Measurements from ENCODE around the gene PIRT. TPM values are rescaled to one million over a fixed set of nuclear protein-coding genes. Genes with fewer than 3 reads are reported as not detected.

The PIRT gene
- polyA plus RNA-seq, 1 of the 3 experiments (the other 2 are of a cell fraction), result not detected

DNA sequence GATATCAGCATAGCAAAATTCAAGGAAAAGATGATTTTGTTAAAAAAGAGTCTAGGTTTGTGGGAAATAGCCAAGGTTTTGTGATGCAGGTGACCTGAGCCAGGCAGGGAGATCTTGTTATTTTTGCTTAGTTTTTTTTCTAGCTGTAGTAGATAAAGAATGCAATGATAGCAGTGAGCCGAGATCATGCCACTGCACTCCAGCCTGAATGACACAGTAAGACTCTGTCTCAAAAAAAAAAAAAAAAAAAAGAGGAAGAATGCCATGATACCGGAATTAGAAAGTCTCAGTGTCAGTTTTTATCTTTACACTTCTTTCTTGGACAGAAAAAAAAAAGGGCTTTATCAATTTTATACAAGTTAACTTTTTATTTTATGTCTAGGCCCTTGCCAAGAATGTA, 61.5 kb downstream of the PIRT start:
- ChIA-PET POLR2A (no interaction called here), CTCF (interaction anchor here (1.3 kb wide), 1 partner anchor 7 kb away, joined by 3 read pairs; no protein-coding TSS in a partner anchor)
- Histone ChIP-seq H3K4me3 (ENCODE audit: low read depth in 2 of 2, low read length in 1 of 2) (no peak overlapping the region), H3K27ac (ENCODE audit: low read depth in 2 of 2, low read length in 1 of 2) (no peak overlapping the region), H3F3A (replicated peaks; ENCODE audit: insufficient read depth) (no peaks in the 10 kb centered on the region), H3K4me1 (ENCODE audit: control insufficient read depth in 1 of 2, insufficient read depth in 2 of 2, low read depth in 1 of 2, low read length in 1 of 2) (no peaks in the 10 kb centered on the region; a peak in 1 of 4 replicates), H3K9me2 (no peaks in the 10 kb centered on the region), H3K27me3 (ENCODE audit: insufficient read depth) (no peaks in the 10 kb centered on the region), H3K9ac (no peak overlapping the region), H3K79me2 (ENCODE audit: insufficient read depth) (no peaks in the 10 kb centered on the region), H2AFZ (ENCODE audit: low read depth) (no peak overlapping the region), H3K9me3 (no peaks in the 10 kb centered on the region), H3K36me3 (replicated peaks in 1 of 2; ENCODE audit: control insufficient read depth in 1 of 2, insufficient read depth in 2 of 2, low read length in 1 of 2) (no peaks in the 10 kb centered on the region), H4K20me1 (ENCODE audit: insufficient read depth) (no peaks in the 10 kb centered on the region), H3K4me2 (no peak overlapping the region)
- DNase-seq, result no peak
- TF ChIP-seq, protein P1, sequence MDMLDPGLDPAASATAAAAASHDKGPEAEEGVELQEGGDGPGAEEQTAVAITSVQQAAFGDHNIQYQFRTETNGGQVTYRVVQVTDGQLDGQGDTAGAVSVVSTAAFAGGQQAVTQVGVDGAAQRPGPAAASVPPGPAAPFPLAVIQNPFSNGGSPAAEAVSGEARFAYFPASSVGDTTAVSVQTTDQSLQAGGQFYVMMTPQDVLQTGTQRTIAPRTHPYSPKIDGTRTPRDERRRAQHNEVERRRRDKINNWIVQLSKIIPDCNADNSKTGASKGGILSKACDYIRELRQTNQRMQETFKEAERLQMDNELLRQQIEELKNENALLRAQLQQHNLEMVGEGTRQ (IDR thresholded peaks at IDR 0.05; ENCODE audit: borderline replicate concordance, low read depth, low read length), result no peak
- TF ChIP-seq, protein P2, sequence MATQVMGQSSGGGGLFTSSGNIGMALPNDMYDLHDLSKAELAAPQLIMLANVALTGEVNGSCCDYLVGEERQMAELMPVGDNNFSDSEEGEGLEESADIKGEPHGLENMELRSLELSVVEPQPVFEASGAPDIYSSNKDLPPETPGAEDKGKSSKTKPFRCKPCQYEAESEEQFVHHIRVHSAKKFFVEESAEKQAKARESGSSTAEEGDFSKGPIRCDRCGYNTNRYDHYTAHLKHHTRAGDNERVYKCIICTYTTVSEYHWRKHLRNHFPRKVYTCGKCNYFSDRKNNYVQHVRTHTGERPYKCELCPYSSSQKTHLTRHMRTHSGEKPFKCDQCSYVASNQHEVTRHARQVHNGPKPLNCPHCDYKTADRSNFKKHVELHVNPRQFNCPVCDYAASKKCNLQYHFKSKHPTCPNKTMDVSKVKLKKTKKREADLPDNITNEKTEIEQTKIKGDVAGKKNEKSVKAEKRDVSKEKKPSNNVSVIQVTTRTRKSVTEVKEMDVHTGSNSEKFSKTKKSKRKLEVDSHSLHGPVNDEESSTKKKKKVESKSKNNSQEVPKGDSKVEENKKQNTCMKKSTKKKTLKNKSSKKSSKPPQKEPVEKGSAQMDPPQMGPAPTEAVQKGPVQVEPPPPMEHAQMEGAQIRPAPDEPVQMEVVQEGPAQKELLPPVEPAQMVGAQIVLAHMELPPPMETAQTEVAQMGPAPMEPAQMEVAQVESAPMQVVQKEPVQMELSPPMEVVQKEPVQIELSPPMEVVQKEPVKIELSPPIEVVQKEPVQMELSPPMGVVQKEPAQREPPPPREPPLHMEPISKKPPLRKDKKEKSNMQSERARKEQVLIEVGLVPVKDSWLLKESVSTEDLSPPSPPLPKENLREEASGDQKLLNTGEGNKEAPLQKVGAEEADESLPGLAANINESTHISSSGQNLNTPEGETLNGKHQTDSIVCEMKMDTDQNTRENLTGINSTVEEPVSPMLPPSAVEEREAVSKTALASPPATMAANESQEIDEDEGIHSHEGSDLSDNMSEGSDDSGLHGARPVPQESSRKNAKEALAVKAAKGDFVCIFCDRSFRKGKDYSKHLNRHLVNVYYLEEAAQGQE (IDR thresholded peaks at IDR 0.05; ENCODE audit: low read depth, low read length), result no peak
- TF ChIP-seq RXRA (IDR thresholded peaks at IDR 0.05; ENCODE audit: borderline replicate concordance, low read depth), result no peak
- 18% methylated on average over 2 of the region's 2 CpGs for WGBS (ENCODE audit: low lambda C conversion rate)

DNA sequence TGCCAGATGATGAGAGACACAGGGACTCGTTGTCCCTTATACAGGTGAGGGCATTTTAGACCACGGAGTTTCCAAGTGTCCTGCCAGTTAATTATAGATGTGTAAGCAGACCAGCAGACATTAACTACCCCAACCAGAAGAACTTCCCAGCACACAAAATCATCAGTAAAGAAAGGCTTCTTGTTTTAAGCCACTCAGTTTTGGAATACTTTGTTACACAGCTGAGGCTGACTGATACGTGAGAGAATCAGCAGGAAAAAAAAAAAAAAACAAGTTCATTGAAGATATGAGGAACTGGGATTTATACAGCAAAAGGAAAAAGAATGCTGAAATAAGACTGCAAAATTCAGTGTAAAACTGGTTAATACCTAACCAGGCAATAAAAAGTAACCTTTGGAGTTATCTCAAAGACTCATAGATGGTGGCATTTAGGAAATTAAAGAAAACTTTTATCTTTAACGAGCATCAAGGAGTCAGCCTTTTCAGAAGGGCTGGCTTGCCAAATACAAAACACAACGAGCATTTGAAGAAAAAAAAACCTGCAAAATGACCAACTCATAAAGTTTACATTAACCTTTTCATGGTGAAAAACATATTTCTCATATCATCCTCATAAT, 62.0 kb downstream of the PIRT start:
- ChIA-PET CTCF (no interaction called here), POLR2A (no interaction called here)
- no peaks in the 10 kb centered on the region for H3K9me3 ChIP-seq

DNA sequence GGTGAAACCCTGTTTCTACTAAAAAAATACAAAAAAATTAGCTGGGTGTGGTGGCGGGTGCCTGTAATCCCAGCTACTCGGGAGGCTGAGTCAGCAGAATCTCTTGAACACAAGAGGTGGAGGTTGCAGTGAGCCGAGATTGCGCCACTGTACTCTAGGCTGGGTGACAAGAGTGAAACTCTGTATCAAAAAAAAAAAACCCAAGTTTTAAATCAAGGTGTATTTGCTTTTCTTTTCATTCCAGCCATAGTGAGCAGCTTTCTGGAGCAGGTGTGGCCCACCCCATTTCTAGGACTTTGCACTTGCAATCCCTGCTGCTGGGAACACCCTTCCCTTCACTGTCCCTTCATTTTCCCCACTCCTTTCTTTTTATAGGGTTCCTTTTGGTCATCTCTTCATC, 62.8 kb downstream of the PIRT start:
- no peaks in the 10 kb centered on the region for H3K36me3 ChIP-seq (replicated peaks in 1 of 2; ENCODE audit: control insufficient read depth in 1 of 2, insufficient read depth in 2 of 2, low read length in 1 of 2)
- H4K20me1 ChIP-seq (ENCODE audit: insufficient read depth), result no peaks in the 10 kb centered on the region
- H2AFZ ChIP-seq (ENCODE audit: low read depth), result no peak overlapping the region
- H3K9ac ChIP-seq, result no peak overlapping the region
- no peaks in the 10 kb centered on the region for H3K9me2 ChIP-seq
- H3K4me3 ChIP-seq (ENCODE audit: low read depth in 2 of 2, low read length in 1 of 2), result no peak overlapping the region
- ChIA-PET POLR2A (no interaction called here), CTCF (no interaction called here)
- H3K27me3 ChIP-seq (ENCODE audit: insufficient read depth), result no peaks in the 10 kb centered on the region
- TF ChIP-seq, protein P3, sequence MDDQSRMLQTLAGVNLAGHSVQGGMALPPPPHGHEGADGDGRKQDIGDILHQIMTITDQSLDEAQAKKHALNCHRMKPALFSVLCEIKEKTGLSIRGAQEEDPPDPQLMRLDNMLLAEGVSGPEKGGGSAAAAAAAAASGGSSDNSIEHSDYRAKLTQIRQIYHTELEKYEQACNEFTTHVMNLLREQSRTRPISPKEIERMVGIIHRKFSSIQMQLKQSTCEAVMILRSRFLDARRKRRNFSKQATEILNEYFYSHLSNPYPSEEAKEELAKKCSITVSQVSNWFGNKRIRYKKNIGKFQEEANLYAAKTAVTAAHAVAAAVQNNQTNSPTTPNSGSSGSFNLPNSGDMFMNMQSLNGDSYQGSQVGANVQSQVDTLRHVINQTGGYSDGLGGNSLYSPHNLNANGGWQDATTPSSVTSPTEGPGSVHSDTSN (IDR thresholded peaks at IDR 0.05), result no peak
- TF ChIP-seq NRF1 (IDR thresholded peaks at IDR 0.05; ENCODE audit: low read depth, low read length) (no peak), MXI1 (IDR thresholded peaks at IDR 0.05; ENCODE audit: low read depth, low read length) (no peak), GATA2 (CRISPR knock-in tag; IDR thresholded peaks at IDR 0.05) (no peak)
- TF ChIP-seq, protein P4, sequence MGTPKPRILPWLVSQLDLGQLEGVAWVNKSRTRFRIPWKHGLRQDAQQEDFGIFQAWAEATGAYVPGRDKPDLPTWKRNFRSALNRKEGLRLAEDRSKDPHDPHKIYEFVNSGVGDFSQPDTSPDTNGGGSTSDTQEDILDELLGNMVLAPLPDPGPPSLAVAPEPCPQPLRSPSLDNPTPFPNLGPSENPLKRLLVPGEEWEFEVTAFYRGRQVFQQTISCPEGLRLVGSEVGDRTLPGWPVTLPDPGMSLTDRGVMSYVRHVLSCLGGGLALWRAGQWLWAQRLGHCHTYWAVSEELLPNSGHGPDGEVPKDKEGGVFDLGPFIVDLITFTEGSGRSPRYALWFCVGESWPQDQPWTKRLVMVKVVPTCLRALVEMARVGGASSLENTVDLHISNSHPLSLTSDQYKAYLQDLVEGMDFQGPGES (IDR thresholded peaks at IDR 0.05; ENCODE audit: low read depth, low read length), result no peak
- TF ChIP-seq, protein P2 (IDR thresholded peaks at IDR 0.05; ENCODE audit: low read depth, low read length), result no peak
- no peaks in the 10 kb centered on the region for H3K9me3 ChIP-seq
- WGBS (ENCODE audit: low lambda C conversion rate), result 34% methylated on average over 4 of the region's 4 CpGs
- H3K27ac ChIP-seq (ENCODE audit: low read depth in 2 of 2, low read length in 1 of 2), result no peak overlapping the region
- H3K79me2 ChIP-seq (ENCODE audit: insufficient read depth), result no peaks in the 10 kb centered on the region
- DNase-seq, result no peak
- peaks cover 0 to 4% of the 10 kb centered on the region in 2 experiments; a peak in 1 of 4 replicates for H3K4me1 ChIP-seq (ENCODE audit: control insufficient read depth in 1 of 2, insufficient read depth in 2 of 2, low read depth in 1 of 2, low read length in 1 of 2)
- no peak overlapping the region for H3K4me2 ChIP-seq
- H3F3A ChIP-seq (replicated peaks; ENCODE audit: insufficient read depth), result no peaks in the 10 kb centered on the region

More for the DNA sequence above, 62.0 kb downstream of the PIRT start:
- Histone ChIP-seq H3F3A (replicated peaks; ENCODE audit: insufficient read depth) (no peaks in the 10 kb centered on the region), H3K79me2 (ENCODE audit: insufficient read depth) (no peaks in the 10 kb centered on the region), H3K27ac (ENCODE audit: low read depth in 2 of 2, low read length in 1 of 2) (no peak overlapping the region), H3K27me3 (ENCODE audit: insufficient read depth) (no peaks in the 10 kb centered on the region), H4K20me1 (ENCODE audit: insufficient read depth) (no peaks in the 10 kb centered on the region), H3K36me3 (replicated peaks in 1 of 2; ENCODE audit: control insufficient read depth in 1 of 2, insufficient read depth in 2 of 2, low read length in 1 of 2) (no peaks in the 10 kb centered on the region), H2AFZ (ENCODE audit: low read depth) (no peak overlapping the region), H3K4me2 (no peak overlapping the region), H3K4me3 (ENCODE audit: low read depth in 2 of 2, low read length in 1 of 2) (no peak overlapping the region), H3K9ac (no peak overlapping the region), H3K9me2 (no peaks in the 10 kb centered on the region), H3K4me1 (ENCODE audit: control insufficient read depth in 1 of 2, insufficient read depth in 2 of 2, low read depth in 1 of 2, low read length in 1 of 2) (peaks cover 0 to 4% of the 10 kb centered on the region in 2 experiments; a peak in 1 of 4 replicates)
- no peak for DNase-seq
- TF ChIP-seq JUND (IDR thresholded peaks at IDR 0.05) (no peak), CHD2 (IDR thresholded peaks at IDR 0.05; ENCODE audit: low read length, partially characterized antibody) (no peak)
- 13% methylated on average over 5 of the region's 5 CpGs for WGBS (ENCODE audit: low lambda C conversion rate)
